GM23338 (cell line): ENCODE measurements around the gene PTGR2. TPM values are rescaled to one million over a fixed set of nuclear protein-coding genes. Genes with fewer than 3 reads are reported as not detected.

ENCODE experiments used
- ATAC-seq: fragments of 200-7000 bp; cut with Tn5 transposase; 3 replicates; pipeline ENCODE4 v1.9.1; 2020
- DNase-seq: peaks from one replicate; pipeline ENCODE4 v3.0.0-alpha.2; 2015; ENCODE audit warnings: low spot score
- H2AFZ ChIP-seq: fragments of 200-600 bp; sonication (generic); 2 replicates; pipeline ENCODE4 v1.8.0; 2016; ENCODE audit warnings: antibody characterized with exemption, mild to moderate bottlenecking, moderate library complexity
- H3F3A ChIP-seq: fragments of 200-600 bp; sonication (generic); replicated peaks from 2 replicates; pipeline ENCODE4 v1.8.0; 2017; ENCODE audit warnings: antibody characterized with exemption, mixed run types, low read depth
- H3K27ac ChIP-seq: fragments of 200-600 bp; sonication (generic); 2 replicates; pipeline ENCODE4 v1.6.1; 2016; ENCODE audit warnings: low read depth
- H3K27me3 ChIP-seq: fragments of 200-600 bp; sonication (generic); 2 replicates; pipeline ENCODE4 v1.8.0; 2016; ENCODE audit warnings: mild to moderate bottlenecking, mixed run types, moderate library complexity; ENCODE audit not compliant: insufficient read depth
- H3K36me3 ChIP-seq: fragments of 200-600 bp; sonication (generic); 2 replicates; pipeline ENCODE4 v1.8.0; 2016; ENCODE audit warnings: mild to moderate bottlenecking; ENCODE audit not compliant: insufficient read depth
- H3K4me1 ChIP-seq: fragments of 200-600 bp; sonication (generic); 2 replicates; pipeline ENCODE4 v1.8.0; 2016; ENCODE audit warnings: mild to moderate bottlenecking, moderate library complexity; ENCODE audit not compliant: insufficient read depth
- H3K4me2 ChIP-seq: fragments of 200-600 bp; sonication (generic); 2 replicates; pipeline ENCODE4 v1.7.1; 2017; ENCODE audit warnings: mixed run types
- H3K4me3 ChIP-seq: fragments of 200-600 bp; sonication (generic); 2 replicates; pipeline ENCODE4 v1.6.1; 2016; ENCODE audit warnings: mixed run types
- H3K79me2 ChIP-seq: fragments of 200-600 bp; sonication (generic); replicated peaks from 2 replicates; pipeline ENCODE4 v1.8.0; 2017; ENCODE audit warnings: mild to moderate bottlenecking; ENCODE audit not compliant: insufficient read depth
- H3K9me2 ChIP-seq: fragments of 200-600 bp; sonication (generic); 2 replicates; pipeline ENCODE4 v1.8.0; 2017; ENCODE audit not compliant: insufficient read depth
- H4K20me1 ChIP-seq: fragments of 200-600 bp; sonication (generic); replicated peaks from 2 replicates; pipeline ENCODE4 v1.8.0; 2017; ENCODE audit warnings: mild to moderate bottlenecking; ENCODE audit not compliant: insufficient read depth
- H3K27ac Mint-ChIP-seq: 2 replicates; pipeline ENCODE4 v1.8.0; 2020; ENCODE audit warnings: inconsistent platforms, mild to moderate bottlenecking, moderate library complexity, mixed read lengths
- H3K27me3 Mint-ChIP-seq: 3 replicates; pipeline ENCODE4 v1.8.0; 2022; ENCODE audit warnings: low read depth, mild to moderate bottlenecking, moderate library complexity, mixed read lengths, inconsistent platforms; ENCODE audit not compliant: insufficient read depth, poor library complexity
- H3K36me3 Mint-ChIP-seq: 3 replicates; pipeline ENCODE4 v1.8.0; 2021; ENCODE audit warnings: low read depth, mild to moderate bottlenecking, inconsistent platforms, moderate library complexity, mixed read lengths
- H3K4me1 Mint-ChIP-seq: 3 replicates; pipeline ENCODE4 v1.8.0; 2020; ENCODE audit warnings: mild to moderate bottlenecking, inconsistent platforms, mixed read lengths
- H3K4me3 Mint-ChIP-seq: 3 replicates; pipeline ENCODE4 v1.8.0; 2021; ENCODE audit warnings: moderate library complexity, mild to moderate bottlenecking, inconsistent platforms, mixed read lengths
- H3K9me3 Mint-ChIP-seq: 3 replicates; pipeline ENCODE4 v1.8.0; 2020; ENCODE audit warnings: moderate library complexity, mild to moderate bottlenecking, inconsistent platforms, mixed read lengths
- CREB1 ChIP-seq: fragments of 250-450 bp; sonication (Bioruptor Pico); IDR thresholded peaks from 2 replicates; pipeline ENCODE4 v1.5.0; 2020; ENCODE audit warnings: low read depth, mild to moderate bottlenecking, moderate library complexity
- EZH2phosphoT487 ChIP-seq: fragments of 200-600 bp; sonication (generic); IDR thresholded peaks from one replicate; pipeline ENCODE4 v1.8.1; 2018; ENCODE audit warnings: antibody characterized with exemption; ENCODE audit not compliant: unreplicated experiment
- JUNB ChIP-seq: IDR thresholded peaks from one replicate; pipeline ENCODE4 v1.6.1; 2016; ENCODE audit warnings: antibody characterized with exemption; ENCODE audit not compliant: unreplicated experiment
- POLR2AphosphoS5 ChIP-seq: IDR thresholded peaks from 2 replicates; pipeline ENCODE4 v1.6.1; 2016; ENCODE audit warnings: antibody characterized with exemption, low read depth
- polyA plus RNA-seq: library from polyadenylated mRNA; unstranded; fragments of >200 nt; fragmentation: Nextera tagmentation; extraction: Ambion mirVana; gene quantifications from 2 replicates; pipeline ENCODE4 v1.2.1, GENCODE V29; 2016
- total RNA-seq: library from RNA; depleted of rRNA; stranded (reverse); fragments of >200 nt; shearing (Covaris generic); gene quantifications from 2 replicates; pipeline ENCODE4 v1.2.3, GENCODE V29; 2014
- TF ChIP-seq, protein P1 (sequence below): IDR thresholded peaks from 2 replicates; pipeline ENCODE4 v1.6.1; 2016; ENCODE audit warnings: antibody characterized with exemption
- TF ChIP-seq, protein P2 (sequence below): fragments of 250-450 bp; sonication (Bioruptor Pico); IDR thresholded peaks from 2 replicates; pipeline ENCODE4 v1.5.0; 2020; ENCODE audit warnings: mild to moderate bottlenecking, moderate library complexity

Gene PTGR2
- total and polyA plus RNA-seq, 2 experiments from 2014 or later: 20.0 to 25.4 TPM

DNA sequence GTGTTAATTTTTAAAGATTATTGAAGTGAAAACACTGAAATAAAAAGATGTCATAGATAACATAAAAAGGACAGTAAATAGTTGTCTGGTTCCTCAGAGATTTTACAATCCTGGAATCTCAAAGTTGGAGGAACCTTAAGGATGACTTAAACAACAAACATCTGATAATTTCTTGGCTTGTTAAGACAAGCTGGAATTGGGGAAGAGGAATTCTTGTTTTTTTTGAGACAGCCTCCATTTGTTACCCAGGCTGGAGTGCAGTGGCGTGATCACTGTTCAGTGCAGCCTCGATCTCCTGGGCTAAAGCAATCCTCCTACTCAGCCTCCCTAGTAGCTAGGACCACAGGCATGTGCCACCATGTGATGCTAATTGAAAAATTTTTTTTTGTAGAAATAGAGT is 37.3 kb downstream of the PTGR2 start:
- peaks cover 8% of the 10 kb centered on the region for H3K27me3 Mint-ChIP-seq
- Histone ChIP-seq H3K4me1 (peaks cover 8% of the 10 kb centered on the region; the same call in 1 of the 2 replicates), H3K27me3 (no peaks in the 10 kb centered on the region), H3F3A (peaks cover 4% of the 10 kb centered on the region; the same call in 1 of the 2 replicates), H3K36me3 (0 out of 2 replicates have a peak, but pooled peaks cover 2% of the 10 kb centered on the region), H2AFZ (no peak overlapping the region), H4K20me1 (peaks cover 3% of the 10 kb centered on the region; the same call in 1 of the 2 replicates), H3K9me2 (no peaks in the 10 kb centered on the region), H3K79me2 (peaks cover 56% of the 10 kb centered on the region), H3K4me2 (no peak overlapping the region), H3K27ac (no peak overlapping the region; the same call in 1 of the 2 replicates), H3K4me3 (no peak overlapping the region)
- peaks cover 8% of the 10 kb centered on the region; the same call in 2 of the 3 replicates for H3K4me1 Mint-ChIP-seq
- TF ChIP-seq, protein P1, sequence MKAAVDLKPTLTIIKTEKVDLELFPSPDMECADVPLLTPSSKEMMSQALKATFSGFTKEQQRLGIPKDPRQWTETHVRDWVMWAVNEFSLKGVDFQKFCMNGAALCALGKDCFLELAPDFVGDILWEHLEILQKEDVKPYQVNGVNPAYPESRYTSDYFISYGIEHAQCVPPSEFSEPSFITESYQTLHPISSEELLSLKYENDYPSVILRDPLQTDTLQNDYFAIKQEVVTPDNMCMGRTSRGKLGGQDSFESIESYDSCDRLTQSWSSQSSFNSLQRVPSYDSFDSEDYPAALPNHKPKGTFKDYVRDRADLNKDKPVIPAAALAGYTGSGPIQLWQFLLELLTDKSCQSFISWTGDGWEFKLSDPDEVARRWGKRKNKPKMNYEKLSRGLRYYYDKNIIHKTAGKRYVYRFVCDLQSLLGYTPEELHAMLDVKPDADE: no peak
- TF ChIP-seq POLR2AphosphoS5 (no peak), EZH2phosphoT487 (no peak), JUNB (no peak), CREB1 (no peak)
- TF ChIP-seq, protein P2, sequence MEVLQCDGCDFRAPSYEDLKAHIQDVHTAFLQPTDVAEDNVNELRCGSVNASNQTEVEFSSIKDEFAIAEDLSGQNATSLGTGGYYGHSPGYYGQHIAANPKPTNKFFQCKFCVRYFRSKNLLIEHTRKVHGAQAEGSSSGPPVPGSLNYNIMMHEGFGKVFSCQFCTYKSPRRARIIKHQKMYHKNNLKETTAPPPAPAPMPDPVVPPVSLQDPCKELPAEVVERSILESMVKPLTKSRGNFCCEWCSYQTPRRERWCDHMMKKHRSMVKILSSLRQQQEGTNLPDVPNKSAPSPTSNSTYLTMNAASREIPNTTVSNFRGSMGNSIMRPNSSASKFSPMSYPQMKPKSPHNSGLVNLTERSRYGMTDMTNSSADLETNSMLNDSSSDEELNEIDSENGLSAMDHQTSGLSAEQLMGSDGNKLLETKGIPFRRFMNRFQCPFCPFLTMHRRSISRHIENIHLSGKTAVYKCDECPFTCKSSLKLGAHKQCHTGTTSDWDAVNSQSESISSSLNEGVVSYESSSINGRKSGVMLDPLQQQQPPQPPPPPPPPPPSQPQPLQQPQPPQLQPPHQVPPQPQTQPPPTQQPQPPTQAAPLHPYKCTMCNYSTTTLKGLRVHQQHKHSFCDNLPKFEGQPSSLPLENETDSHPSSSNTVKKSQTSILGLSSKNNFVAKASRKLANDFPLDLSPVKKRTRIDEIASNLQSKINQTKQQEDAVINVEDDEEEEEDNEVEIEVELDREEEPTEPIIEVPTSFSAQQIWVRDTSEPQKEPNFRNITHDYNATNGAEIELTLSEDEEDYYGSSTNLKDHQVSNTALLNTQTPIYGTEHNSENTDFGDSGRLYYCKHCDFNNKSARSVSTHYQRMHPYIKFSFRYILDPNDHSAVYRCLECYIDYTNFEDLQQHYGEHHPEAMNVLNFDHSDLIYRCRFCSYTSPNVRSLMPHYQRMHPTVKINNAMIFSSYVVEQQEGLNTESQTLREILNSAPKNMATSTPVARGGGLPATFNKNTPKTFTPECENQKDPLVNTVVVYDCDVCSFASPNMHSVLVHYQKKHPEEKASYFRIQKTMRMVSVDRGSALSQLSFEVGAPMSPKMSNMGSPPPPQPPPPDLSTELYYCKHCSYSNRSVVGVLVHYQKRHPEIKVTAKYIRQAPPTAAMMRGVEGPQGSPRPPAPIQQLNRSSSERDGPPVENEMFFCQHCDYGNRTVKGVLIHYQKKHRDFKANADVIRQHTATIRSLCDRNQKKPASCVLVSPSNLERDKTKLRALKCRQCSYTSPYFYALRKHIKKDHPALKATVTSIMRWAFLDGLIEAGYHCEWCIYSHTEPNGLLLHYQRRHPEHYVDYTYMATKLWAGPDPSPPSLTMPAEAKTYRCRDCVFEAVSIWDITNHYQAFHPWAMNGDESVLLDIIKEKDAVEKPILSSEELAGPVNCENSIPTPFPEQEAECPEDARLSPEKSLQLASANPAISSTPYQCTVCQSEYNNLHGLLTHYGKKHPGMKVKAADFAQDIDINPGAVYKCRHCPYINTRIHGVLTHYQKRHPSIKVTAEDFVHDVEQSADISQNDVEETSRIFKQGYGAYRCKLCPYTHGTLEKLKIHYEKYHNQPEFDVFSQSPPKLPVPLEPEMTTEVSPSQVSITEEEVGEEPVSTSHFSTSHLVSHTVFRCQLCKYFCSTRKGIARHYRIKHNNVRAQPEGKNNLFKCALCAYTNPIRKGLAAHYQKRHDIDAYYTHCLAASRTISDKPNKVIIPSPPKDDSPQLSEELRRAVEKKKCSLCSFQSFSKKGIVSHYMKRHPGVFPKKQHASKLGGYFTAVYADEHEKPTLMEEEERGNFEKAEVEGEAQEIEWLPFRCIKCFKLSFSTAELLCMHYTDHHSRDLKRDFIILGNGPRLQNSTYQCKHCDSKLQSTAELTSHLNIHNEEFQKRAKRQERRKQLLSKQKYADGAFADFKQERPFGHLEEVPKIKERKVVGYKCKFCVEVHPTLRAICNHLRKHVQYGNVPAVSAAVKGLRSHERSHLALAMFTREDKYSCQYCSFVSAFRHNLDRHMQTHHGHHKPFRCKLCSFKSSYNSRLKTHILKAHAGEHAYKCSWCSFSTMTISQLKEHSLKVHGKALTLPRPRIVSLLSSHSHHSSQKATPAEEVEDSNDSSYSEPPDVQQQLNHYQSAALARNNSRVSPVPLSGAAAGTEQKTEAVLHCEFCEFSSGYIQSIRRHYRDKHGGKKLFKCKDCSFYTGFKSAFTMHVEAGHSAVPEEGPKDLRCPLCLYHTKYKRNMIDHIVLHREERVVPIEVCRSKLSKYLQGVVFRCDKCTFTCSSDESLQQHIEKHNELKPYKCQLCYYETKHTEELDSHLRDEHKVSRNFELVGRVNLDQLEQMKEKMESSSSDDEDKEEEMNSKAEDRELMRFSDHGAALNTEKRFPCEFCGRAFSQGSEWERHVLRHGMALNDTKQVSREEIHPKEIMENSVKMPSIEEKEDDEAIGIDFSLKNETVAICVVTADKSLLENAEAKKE (CRISPR knock-in tag): no peak
- no peak for DNase-seq
- no peaks in the 10 kb centered on the region for H3K9me3 Mint-ChIP-seq
- H3K36me3 Mint-ChIP-seq: peaks cover 9% of the 10 kb centered on the region
- no peak overlapping the region for H3K27ac Mint-ChIP-seq
- ATAC-seq: no peak
- no peak overlapping the region; the same call in 2 of the 3 replicates for H3K4me3 Mint-ChIP-seq
